K562 (cell line): Measurements from ENCODE around the gene TRIOBP.

Source experiments
- CTCF ChIP-seq, 3 experiments: IDR thresholded peaks in 2 of 3; conservative IDR thresholded peaks in 1 of 3; 2 replicates each; pipeline ENCODE4 v1.5.1; 2011 to 2012; ENCODE audit warnings: low read length in 3 of 3, mild to moderate bottlenecking in 3 of 3, control low read depth in 2 of 3, improper control_type of control experiment in 1 of 3, inconsistent platforms in 1 of 3, low read depth in 1 of 3, mixed read lengths in 1 of 3, moderate library complexity in 1 of 3; ENCODE audit not compliant: insufficient read depth in 2 of 3
- E2F1 ChIP-seq: sonication (generic); formaldehyde crosslinking; IDR thresholded peaks from 2 replicates; pipeline ENCODE4 v1.8.1; 2023; ENCODE audit warnings: mild to moderate bottlenecking, missing genetic modification reagents, moderate library complexity
- JUN ChIP-seq, 2 experiments: sonication (generic) in 1 of 2; formaldehyde crosslinking in 1 of 2; IDR thresholded peaks; 2 replicates each; pipeline versions ENCODE4 v1.6.1 to v1.8.0; 2012 to 2022; ENCODE audit warnings: borderline replicate concordance in 2 of 2, mild to moderate bottlenecking in 2 of 2, improper control_type of control experiment in 1 of 2, low read depth in 1 of 2, low read length in 1 of 2, missing genetic modification reagents in 1 of 2

- TF ChIP-seq E2F1, result no peak
- TF ChIP-seq JUN (IDR thresholded peaks at IDR 0.05; ENCODE audit: borderline replicate concordance, low read depth, low read length), result no peak
- TF ChIP-seq JUN (CRISPR knock-in tag; IDR thresholded peaks at IDR 0.05; ENCODE audit: borderline replicate concordance), result no peak
- no peak for TF ChIP-seq CTCF (IDR thresholded peaks at IDR 0.05 in 2 of 3, conservative IDR thresholded peaks at IDR 0.05 in 1 of 3; ENCODE audit: insufficient read depth in 2 of 3, low read depth in 1 of 3, low read length in 3 of 3)
Measured at GRCh38 chr22:37709445-37709765, 12.6 kb downstream of the TRIOBP start.
